ENCODE data around the gene SEC16A.

SEC16A gene

DNA sequence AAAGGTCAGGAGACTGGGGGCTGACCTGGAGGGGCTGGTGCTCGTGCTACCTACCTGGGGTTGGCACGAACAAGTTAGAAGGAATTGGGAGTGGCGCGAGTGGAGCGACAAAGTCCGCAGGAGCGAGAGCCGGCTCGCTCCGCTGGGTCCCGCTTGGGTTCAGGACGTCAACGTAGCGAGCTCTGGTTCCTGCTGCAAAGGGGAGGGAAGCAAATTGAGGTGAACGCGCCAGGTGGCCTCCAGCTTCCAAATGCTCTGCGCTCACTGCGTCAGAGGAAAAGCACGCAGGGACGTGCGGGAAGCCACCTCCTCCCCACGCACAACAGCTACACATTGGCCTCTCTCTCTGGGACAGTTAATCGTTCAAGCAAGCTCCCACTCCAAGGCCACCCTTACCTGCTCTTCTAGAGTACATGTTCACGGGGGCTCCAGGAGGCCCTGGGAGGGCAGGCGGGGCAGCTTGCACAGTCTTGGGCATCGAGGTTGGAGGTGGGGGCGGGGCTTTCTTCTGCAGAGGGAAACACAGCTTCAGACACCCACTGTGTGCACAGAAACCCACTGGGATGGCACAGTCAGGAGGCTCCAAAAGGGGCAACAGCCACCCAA, 35.6 kb downstream of the SEC16A start:
- no peak for DNase-seq (ENCODE audit: low spot score)

DNA sequence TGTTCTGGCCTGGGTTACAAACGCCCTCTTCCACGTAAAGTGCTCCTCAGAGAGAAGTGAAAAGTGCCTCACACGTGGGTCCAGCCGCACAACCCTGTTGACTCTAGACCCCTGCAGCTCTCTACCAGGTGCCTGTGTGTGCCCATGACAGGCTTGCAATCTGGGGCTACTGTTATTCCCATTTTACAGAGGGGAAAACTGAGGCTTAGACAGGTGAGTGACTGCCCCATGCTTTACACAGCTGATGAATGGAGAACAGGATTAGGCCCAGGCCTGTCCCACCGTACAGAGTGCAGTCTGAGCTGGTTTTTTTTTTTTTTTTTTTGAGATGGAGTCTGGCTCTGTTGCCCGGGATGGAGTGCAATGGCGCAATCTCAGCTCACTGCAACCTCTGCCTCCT, 37.0 kb downstream of the SEC16A start:
- Histone ChIP-seq H3K36me3 (ENCODE audit: low read depth) (peaks cover 91% of the 10 kb centered on the region), H3K4me1 (ENCODE audit: insufficient read depth, poor library complexity, severe bottlenecking) (no peaks in the 10 kb centered on the region), H3K9me3 (ENCODE audit: severe bottlenecking) (no peaks in the 10 kb centered on the region), H3K4me3 (ENCODE audit: severe bottlenecking) (no peak overlapping the region), H3K27me3 (ENCODE audit: insufficient read depth, poor library complexity, severe bottlenecking) (no peaks in the 10 kb centered on the region), H3K27ac (ENCODE audit: poor library complexity, severe bottlenecking) (no peak overlapping the region)
- TF ChIP-seq, protein P1, sequence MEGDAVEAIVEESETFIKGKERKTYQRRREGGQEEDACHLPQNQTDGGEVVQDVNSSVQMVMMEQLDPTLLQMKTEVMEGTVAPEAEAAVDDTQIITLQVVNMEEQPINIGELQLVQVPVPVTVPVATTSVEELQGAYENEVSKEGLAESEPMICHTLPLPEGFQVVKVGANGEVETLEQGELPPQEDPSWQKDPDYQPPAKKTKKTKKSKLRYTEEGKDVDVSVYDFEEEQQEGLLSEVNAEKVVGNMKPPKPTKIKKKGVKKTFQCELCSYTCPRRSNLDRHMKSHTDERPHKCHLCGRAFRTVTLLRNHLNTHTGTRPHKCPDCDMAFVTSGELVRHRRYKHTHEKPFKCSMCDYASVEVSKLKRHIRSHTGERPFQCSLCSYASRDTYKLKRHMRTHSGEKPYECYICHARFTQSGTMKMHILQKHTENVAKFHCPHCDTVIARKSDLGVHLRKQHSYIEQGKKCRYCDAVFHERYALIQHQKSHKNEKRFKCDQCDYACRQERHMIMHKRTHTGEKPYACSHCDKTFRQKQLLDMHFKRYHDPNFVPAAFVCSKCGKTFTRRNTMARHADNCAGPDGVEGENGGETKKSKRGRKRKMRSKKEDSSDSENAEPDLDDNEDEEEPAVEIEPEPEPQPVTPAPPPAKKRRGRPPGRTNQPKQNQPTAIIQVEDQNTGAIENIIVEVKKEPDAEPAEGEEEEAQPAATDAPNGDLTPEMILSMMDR (IDR thresholded peaks at IDR 0.05; ENCODE audit: poor library complexity, severe bottlenecking), result no peak
- DNase-seq (ENCODE audit: low spot score) (no peak), ATAC-seq (ENCODE audit: low read depth) (no peak)

More for the DNA sequence above, 35.6 kb downstream of the SEC16A start:
- TF ChIP-seq, protein P1 (IDR thresholded peaks at IDR 0.05; ENCODE audit: poor library complexity, severe bottlenecking), result no peak
- Histone ChIP-seq H3K4me3 (ENCODE audit: severe bottlenecking) (no peak overlapping the region), H3K36me3 (ENCODE audit: low read depth) (peaks cover 91% of the 10 kb centered on the region), H3K4me1 (ENCODE audit: insufficient read depth, poor library complexity, severe bottlenecking) (no peaks in the 10 kb centered on the region), H3K27me3 (ENCODE audit: insufficient read depth, poor library complexity, severe bottlenecking) (no peaks in the 10 kb centered on the region), H3K27ac (ENCODE audit: poor library complexity, severe bottlenecking) (no peak overlapping the region), H3K9me3 (ENCODE audit: severe bottlenecking) (no peaks in the 10 kb centered on the region)
- ATAC-seq (ENCODE audit: low read depth), result no peak

DNA sequence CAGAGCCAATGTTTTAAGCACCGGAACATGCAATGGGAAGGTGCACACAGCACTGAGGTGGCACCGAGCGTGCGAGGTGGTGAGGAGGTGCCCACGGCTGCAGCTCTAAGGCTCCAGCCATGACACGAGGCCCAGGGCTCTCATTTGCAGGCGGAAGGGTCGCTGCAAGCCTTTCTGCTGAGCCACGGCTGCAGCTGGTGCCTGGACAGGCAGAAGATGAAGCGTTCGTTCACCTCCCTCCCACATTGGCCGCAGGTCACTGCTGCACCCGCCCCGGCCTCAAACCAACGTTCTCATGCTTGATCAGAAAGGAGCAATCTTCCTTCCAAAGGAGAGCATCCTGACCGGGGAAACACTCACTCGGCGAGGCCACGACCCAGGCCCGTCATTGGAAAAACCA, 38.7 kb downstream of the SEC16A start:
- Histone ChIP-seq H3K27ac (ENCODE audit: poor library complexity, severe bottlenecking) (no peak overlapping the region), H3K36me3 (ENCODE audit: low read depth) (peaks cover 83% of the 10 kb centered on the region), H3K4me1 (ENCODE audit: insufficient read depth, poor library complexity, severe bottlenecking) (no peaks in the 10 kb centered on the region), H3K9me3 (ENCODE audit: severe bottlenecking) (no peaks in the 10 kb centered on the region), H3K27me3 (ENCODE audit: insufficient read depth, poor library complexity, severe bottlenecking) (no peaks in the 10 kb centered on the region), H3K4me3 (ENCODE audit: severe bottlenecking) (no peak overlapping the region)
- DNase-seq (ENCODE audit: low spot score) (no peak), ATAC-seq (ENCODE audit: low read depth) (no peak)
- TF ChIP-seq, protein P1 (IDR thresholded peaks at IDR 0.05; ENCODE audit: poor library complexity, severe bottlenecking), result no peak

DNA sequence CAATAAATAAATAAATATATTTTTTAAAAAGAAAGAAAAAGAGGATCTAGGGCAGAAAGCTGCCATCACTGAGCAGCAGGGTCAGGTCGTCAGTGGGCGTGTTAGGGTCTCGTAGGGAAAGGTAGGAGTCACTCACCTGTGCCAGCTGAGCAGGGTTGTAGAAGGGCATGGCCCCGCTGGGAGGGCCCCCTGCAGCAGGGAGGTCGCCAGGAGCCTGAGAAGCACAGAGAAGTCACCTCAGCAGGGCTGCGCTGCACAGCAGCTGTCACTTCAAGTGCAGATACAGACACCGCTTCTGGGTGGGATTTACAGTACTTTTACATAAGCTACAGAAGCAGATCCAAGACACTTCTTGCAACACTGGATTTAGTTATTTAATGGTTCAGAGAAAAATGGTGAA, 39.2 kb downstream of the SEC16A start:
- no peaks in the 10 kb centered on the region for H3K27me3 ChIP-seq (ENCODE audit: insufficient read depth, poor library complexity, severe bottlenecking)
- no peak for DNase-seq (ENCODE audit: low spot score)
- H3K36me3 ChIP-seq (ENCODE audit: low read depth), result peaks cover 80% of the 10 kb centered on the region
- no peaks in the 10 kb centered on the region for H3K4me1 ChIP-seq (ENCODE audit: insufficient read depth, poor library complexity, severe bottlenecking)
- H3K9me3 ChIP-seq (ENCODE audit: severe bottlenecking), result no peaks in the 10 kb centered on the region
- H3K4me3 ChIP-seq (ENCODE audit: severe bottlenecking), result no peak overlapping the region
- TF ChIP-seq, protein P1 (IDR thresholded peaks at IDR 0.05; ENCODE audit: poor library complexity, severe bottlenecking), result no peak
- no peak overlapping the region for H3K27ac ChIP-seq (ENCODE audit: poor library complexity, severe bottlenecking)
- no peak for ATAC-seq (ENCODE audit: low read depth)

- no peaks in the 10 kb centered on the region for H3K9me3 ChIP-seq (ENCODE audit: severe bottlenecking)
- no peaks in the 10 kb centered on the region for H3K4me1 ChIP-seq (ENCODE audit: insufficient read depth, poor library complexity, severe bottlenecking)
- H3K36me3 ChIP-seq (ENCODE audit: low read depth), result peaks cover 80% of the 10 kb centered on the region
- no peaks in the 10 kb centered on the region for H3K27me3 ChIP-seq (ENCODE audit: insufficient read depth, poor library complexity, severe bottlenecking)
- ATAC-seq (ENCODE audit: low read depth) (no peak), DNase-seq (ENCODE audit: low spot score) (no peak)
- TF ChIP-seq, protein P1 (IDR thresholded peaks at IDR 0.05; ENCODE audit: poor library complexity, severe bottlenecking), result no peak
- H3K27ac ChIP-seq (ENCODE audit: poor library complexity, severe bottlenecking), result no peak overlapping the region
- H3K4me3 ChIP-seq (ENCODE audit: severe bottlenecking), result no peak overlapping the region
These were observed 39.8 kb downstream of the SEC16A start for GRCh38 chr9:136443087-136443486.

Data from RWPE2 (cell line).